GM12878 (cell line): ENCODE measurements around the gene COL11A2. TPM values are rescaled to one million over a fixed set of nuclear protein-coding genes. Genes with fewer than 3 reads are reported as not detected.

ENCODE experiments used
- ATAC-seq: fragments of 200-7000 bp; cut with Tn5 transposase; 3 replicates; pipeline ENCODE4 v1.9.1; 2020; ENCODE audit warnings: mild to moderate bottlenecking, moderate library complexity
- BruUV-seq: library from RNA; stranded (reverse); fragments of 400-500 nt; replicated peaks from 2 replicates; lab custom pipeline; 2021; lab: Mats Ljungman, UMichigan
- CTCF ChIA-PET: fragments of 300-600 bp; sonication (Branson Sonifier 250); formaldehyde crosslinking; extraction: SDS; loops from one replicate; lab custom pipeline; 2021; ENCODE audit warnings: inconsistent platforms; lab: Yijun Ruan, JAX
- POLR2A ChIA-PET: fragments of 350-600 bp; formaldehyde crosslinking; extraction: SDS; loops from one replicate; lab custom pipeline; 2021; ENCODE audit warnings: inconsistent platforms; lab: Charles Lee
- RAD21 ChIA-PET: fragments of 300-600 bp; sonication (Branson Sonifier 250); formaldehyde crosslinking; loops from one replicate; lab custom pipeline; 2023; ENCODE audit warnings: antibody characterized with exemption; ENCODE audit not compliant: unreplicated experiment; lab: Charles Lee
- SMC1A ChIA-PET: fragments of 300-600 bp; sonication (Branson Sonifier 250); formaldehyde crosslinking; loops from one replicate; lab custom pipeline; 2023; ENCODE audit not compliant: unreplicated experiment, uncharacterized antibody; lab: Charles Lee
- DNase-seq: peaks from one replicate; pipeline ENCODE4 v3.0.0-alpha.2; 2011; ENCODE audit warnings: low read depth, low spot score
- FAIRE-seq: peaks from 3 replicates; lab custom pipeline; 2011; peaks lifted over from hg19 to GRCh38; lab: Jason Lieb, UNC
- H2AFZ ChIP-seq: 2 replicates; pipeline ENCODE4 v1.6.0; 2011; ENCODE audit warnings: low read depth, low read length, control low read depth; ENCODE audit not compliant: control insufficient read depth
- H3K27ac ChIP-seq: 2 replicates; pipeline ENCODE4 v1.5.1; 2011; ENCODE audit warnings: control low read depth; ENCODE audit not compliant: control insufficient read depth, insufficient read depth
- H3K27me3 ChIP-seq, 2 experiments: replicated peaks in 1 of 2; 2 replicates each; pipeline versions ENCODE4 v1.6.0 to v1.6.1; 2011; ENCODE audit warnings: low read length in 1 of 2; ENCODE audit not compliant: control insufficient read depth in 2 of 2, insufficient read depth in 2 of 2
- H3K36me3 ChIP-seq, 2 experiments: 2 replicates each; pipeline ENCODE4 v1.5.1; 2011; ENCODE audit warnings: low read length in 1 of 2; ENCODE audit not compliant: control insufficient read depth in 2 of 2, insufficient read depth in 2 of 2
- H3K4me1 ChIP-seq: 2 replicates; pipeline ENCODE4 v1.6.1; 2011; ENCODE audit warnings: mild to moderate bottlenecking, low read length, moderate library complexity, mixed read lengths; ENCODE audit not compliant: control insufficient read depth, insufficient read depth
- H3K4me2 ChIP-seq: 2 replicates; pipeline ENCODE4 v1.6.0; 2011; ENCODE audit warnings: control low read depth; ENCODE audit not compliant: control insufficient read depth, insufficient read depth
- H3K4me3 ChIP-seq: fragments of 200-600 bp; sonication (generic); 2 replicates; pipeline ENCODE4 v1.5.1; 2016
- H3K79me2 ChIP-seq: 2 replicates; pipeline ENCODE4 v1.6.0; 2011; ENCODE audit warnings: low read length; ENCODE audit not compliant: control insufficient read depth, insufficient read depth
- H3K9ac ChIP-seq: 2 replicates; pipeline ENCODE4 v1.8.0; 2011; ENCODE audit warnings: low read length, control low read depth, mixed read lengths; ENCODE audit not compliant: control insufficient read depth, insufficient read depth
- H3K9me3 ChIP-seq: replicated peaks from 3 replicates; pipeline ENCODE4 v1.5.1; 2011; ENCODE audit warnings: mild to moderate bottlenecking, low read length; ENCODE audit not compliant: control insufficient read depth, insufficient read depth
- H4K20me1 ChIP-seq: 2 replicates; pipeline ENCODE4 v1.6.0; 2011; ENCODE audit not compliant: control insufficient read depth, insufficient read depth
- CBX5 ChIP-seq: sonication (generic); IDR thresholded peaks from 2 replicates; pipeline ENCODE4 v1.6.1; 2016; ENCODE audit warnings: low read depth, moderate library complexity, mild to moderate bottlenecking, inconsistent platforms
- CHD2 ChIP-seq: IDR thresholded peaks from 2 replicates; pipeline ENCODE4 v1.6.1; 2011; ENCODE audit warnings: low read depth, low read length, improper control_type of control experiment, borderline replicate concordance
- IKZF2 ChIP-seq, 2 experiments: fragments of 450-650 bp; IDR thresholded peaks; 2 replicates each; pipeline ENCODE4 v1.6.1; 2017; ENCODE audit warnings: mild to moderate bottlenecking in 2 of 2, moderate library complexity in 2 of 2
- MEF2A ChIP-seq: IDR thresholded peaks from 2 replicates; pipeline ENCODE4 v1.6.1; 2011; ENCODE audit warnings: low read depth, mild to moderate bottlenecking, low read length, moderate library complexity; ENCODE audit not compliant: insufficient read depth
- PBX3 ChIP-seq: IDR thresholded peaks from 2 replicates; pipeline ENCODE4 v1.6.1; 2011; ENCODE audit warnings: mild to moderate bottlenecking, low read depth, low read length, moderate library complexity; ENCODE audit not compliant: insufficient replicate concordance
- POU2F2 ChIP-seq: IDR thresholded peaks from 3 replicates; pipeline ENCODE4 v1.6.1; 2011; ENCODE audit warnings: low read depth, mild to moderate bottlenecking, low read length, borderline replicate concordance
- RELA ChIP-seq: fragments of 450-650 bp; IDR thresholded peaks from 2 replicates; pipeline ENCODE4 v1.8.0; 2014; ENCODE audit warnings: borderline replicate concordance; ENCODE audit not compliant: partially characterized antibody
- SMAD1 ChIP-seq: fragments of 450-650 bp; IDR thresholded peaks from 2 replicates; pipeline ENCODE4 v1.6.1; 2018; ENCODE audit warnings: mild to moderate bottlenecking, low read depth; ENCODE audit not compliant: partially characterized antibody
- SREBF1 ChIP-seq: IDR thresholded peaks from 2 replicates; pipeline ENCODE4 v1.6.1; 2012; ENCODE audit warnings: mild to moderate bottlenecking, low read length
- ZBTB40 ChIP-seq: fragments of 450-650 bp; IDR thresholded peaks from 2 replicates; pipeline ENCODE4 v1.6.1; 2016; ENCODE audit warnings: mild to moderate bottlenecking, moderate library complexity, borderline replicate concordance
- WGBS: methylation state at CpG from one replicate; pipeline ENCODE4 v1.1.6; 2016; ENCODE audit warnings: low lambda C conversion rate; ENCODE audit not compliant: insufficient replicate concordance, insufficient coverage; ENCODE audit errors: missing lambda C conversion rate; 5-methylcytosine and 5-hydroxymethylcytosine counted together
- in situ Hi-C: fragments of 300-500 bp; cut with MboI; formaldehyde crosslinking; loops from 9 replicates; pipeline ENCODE4 v1.14.3; 2018; ENCODE audit warnings: mixed read lengths
- intact Hi-C: fragments of 100-400 bp; cut with micrococcal nuclease; formaldehyde crosslinking; loops from one replicate; pipeline ENCODE4 v1.14.2; 2022; ENCODE audit not compliant: unreplicated experiment
- polyA plus RNA-seq, 11 experiments: library from polyadenylated mRNA; depleted of rRNA in 4 of 11; unstranded in 6 of 11; stranded (reverse) in 5 of 11; fragments of >200 nt; fragmentation: Nextera tagmentation in 4 of 11; fragmentation: Illumina TruSeq in 1 of 11; extraction: Ambion mirVana in 4 of 11; extraction: Trizol in 1 of 11; gene quantifications; 1 replicate in 1 of 11; 2 replicates in 10 of 11; pipeline versions ENCODE4 v1.2.1 to v1.2.3, GENCODE V29; 2011 to 2016; ENCODE audit warnings: inconsistent platforms in 2 of 11, missing spikeins in 2 of 11, low read depth in 1 of 11
- total RNA-seq, 4 experiments: library from RNA; depleted of rRNA in 3 of 4; stranded (reverse); fragments of >200 nt in 3 of 4; fragmentation: Illumina TruSeq in 1 of 4; extraction: Trizol in 1 of 4; gene quantifications; 2 replicates each; pipeline versions ENCODE4 v1.2.1 to v1.2.3, GENCODE V29; 2013 to 2021
- TF ChIP-seq, protein P1 (sequence below): fragments of 450-650 bp; IDR thresholded peaks from 2 replicates; pipeline ENCODE4 v1.6.1; 2016; ENCODE audit warnings: mild to moderate bottlenecking
- TF ChIP-seq, protein P2 (sequence below): IDR thresholded peaks from 2 replicates; pipeline ENCODE4 v1.6.1; 2011; ENCODE audit warnings: borderline replicate concordance, low read depth, mild to moderate bottlenecking, moderate library complexity, low read length; ENCODE audit not compliant: insufficient read depth, poor library complexity, severe bottlenecking
- TF ChIP-seq, protein P3 (sequence below): fragments of 450-650 bp; conservative IDR thresholded peaks from 2 replicates; pipeline ENCODE4 v1.6.1; 2017; ENCODE audit warnings: mild to moderate bottlenecking, moderate library complexity

Gene COL11A2
- total and polyA plus RNA-seq, 10 of the 15 experiments (the other 5 are each of a cell fraction or from before 2014, with no cell fraction given), result 0.03 to 0.83 (median 0.22) TPM; not detected in 1

GRCh38 chr6:33124947-33125346 is 67.3 kb downstream of the COL11A2 start:
- Histone ChIP-seq H3K4me2 (no peak overlapping the region), H3K27ac (no peak overlapping the region), H2AFZ (no peak overlapping the region), H3K9ac (no peak overlapping the region), H3K27me3 (no peaks in the 10 kb centered on the region), H3K79me2 (no peaks in the 10 kb centered on the region), H3K36me3 (no peaks in the 10 kb centered on the region), H3K4me1 (peaks cover 14% of the 10 kb centered on the region), H3K9me3 (peaks cover 13% of the 10 kb centered on the region), H3K4me3 (no peak overlapping the region), H4K20me1 (no peaks in the 10 kb centered on the region)
- ATAC-seq (no peak), DNase-seq (no peak), FAIRE-seq (no peak)
- SMC1A ChIA-PET, result interaction anchor here (0.8 to 8.0 kb wide), 16 partner anchors 9 to 125 kb away, joined by 3 to 55 read pairs (median 5); no protein-coding TSS in a partner anchor
- no TSS peak for BruUV-seq
- POLR2A ChIA-PET, result interaction anchor here (2.2 kb wide), 1 partner anchor 29 kb away, joined by 10 read pairs; no protein-coding TSS in a partner anchor
- in situ Hi-C loops (no loop called here), intact Hi-C loops (no loop called here)
- RAD21 ChIA-PET, result interaction anchor here (1.0 to 4.2 kb wide), 9 partner anchors 11 to 124 kb away, joined by 3 to 20 read pairs (median 7); no protein-coding TSS in a partner anchor
- WGBS, result 47% methylated on average over 4 of the region's 4 CpGs
- CTCF ChIA-PET, result interaction anchor here (0.7 to 14.5 kb wide), 21 partner anchors 7 to 545 kb away, joined by 3 to 266 read pairs (median 16); no protein-coding TSS in a partner anchor
- TF ChIP-seq, protein P1, sequence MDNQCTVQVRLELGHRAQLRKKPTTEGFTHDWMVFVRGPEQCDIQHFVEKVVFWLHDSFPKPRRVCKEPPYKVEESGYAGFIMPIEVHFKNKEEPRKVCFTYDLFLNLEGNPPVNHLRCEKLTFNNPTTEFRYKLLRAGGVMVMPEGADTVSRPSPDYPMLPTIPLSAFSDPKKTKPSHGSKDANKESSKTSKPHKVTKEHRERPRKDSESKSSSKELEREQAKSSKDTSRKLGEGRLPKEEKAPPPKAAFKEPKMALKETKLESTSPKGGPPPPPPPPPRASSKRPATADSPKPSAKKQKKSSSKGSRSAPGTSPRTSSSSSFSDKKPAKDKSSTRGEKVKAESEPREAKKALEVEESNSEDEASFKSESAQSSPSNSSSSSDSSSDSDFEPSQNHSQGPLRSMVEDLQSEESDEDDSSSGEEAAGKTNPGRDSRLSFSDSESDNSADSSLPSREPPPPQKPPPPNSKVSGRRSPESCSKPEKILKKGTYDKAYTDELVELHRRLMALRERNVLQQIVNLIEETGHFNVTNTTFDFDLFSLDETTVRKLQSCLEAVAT, result no peak
- TF ChIP-seq SMAD1, result no peak
- no peak for TF ChIP-seq RELA
- no peak for TF ChIP-seq IKZF2 (IDR thresholded peaks at IDR 0.05)
- TF ChIP-seq SREBF1, result no peak
- TF ChIP-seq CBX5, result no peak
- no peak for TF ChIP-seq CHD2
- TF ChIP-seq ZBTB40, result no peak
- TF ChIP-seq, protein P2, sequence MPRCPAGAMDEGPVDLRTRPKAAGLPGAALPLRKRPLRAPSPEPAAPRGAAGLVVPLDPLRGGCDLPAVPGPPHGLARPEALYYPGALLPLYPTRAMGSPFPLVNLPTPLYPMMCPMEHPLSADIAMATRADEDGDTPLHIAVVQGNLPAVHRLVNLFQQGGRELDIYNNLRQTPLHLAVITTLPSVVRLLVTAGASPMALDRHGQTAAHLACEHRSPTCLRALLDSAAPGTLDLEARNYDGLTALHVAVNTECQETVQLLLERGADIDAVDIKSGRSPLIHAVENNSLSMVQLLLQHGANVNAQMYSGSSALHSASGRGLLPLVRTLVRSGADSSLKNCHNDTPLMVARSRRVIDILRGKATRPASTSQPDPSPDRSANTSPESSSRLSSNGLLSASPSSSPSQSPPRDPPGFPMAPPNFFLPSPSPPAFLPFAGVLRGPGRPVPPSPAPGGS, result no peak
- TF ChIP-seq PBX3, result no peak
- TF ChIP-seq, protein P3, sequence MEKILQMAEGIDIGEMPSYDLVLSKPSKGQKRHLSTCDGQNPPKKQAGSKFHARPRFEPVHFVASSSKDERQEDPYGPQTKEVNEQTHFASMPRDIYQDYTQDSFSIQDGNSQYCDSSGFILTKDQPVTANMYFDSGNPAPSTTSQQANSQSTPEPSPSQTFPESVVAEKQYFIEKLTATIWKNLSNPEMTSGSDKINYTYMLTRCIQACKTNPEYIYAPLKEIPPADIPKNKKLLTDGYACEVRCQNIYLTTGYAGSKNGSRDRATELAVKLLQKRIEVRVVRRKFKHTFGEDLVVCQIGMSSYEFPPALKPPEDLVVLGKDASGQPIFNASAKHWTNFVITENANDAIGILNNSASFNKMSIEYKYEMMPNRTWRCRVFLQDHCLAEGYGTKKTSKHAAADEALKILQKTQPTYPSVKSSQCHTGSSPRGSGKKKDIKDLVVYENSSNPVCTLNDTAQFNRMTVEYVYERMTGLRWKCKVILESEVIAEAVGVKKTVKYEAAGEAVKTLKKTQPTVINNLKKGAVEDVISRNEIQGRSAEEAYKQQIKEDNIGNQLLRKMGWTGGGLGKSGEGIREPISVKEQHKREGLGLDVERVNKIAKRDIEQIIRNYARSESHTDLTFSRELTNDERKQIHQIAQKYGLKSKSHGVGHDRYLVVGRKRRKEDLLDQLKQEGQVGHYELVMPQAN, result no peak
- TF ChIP-seq MEF2A, result no peak
- no peak for TF ChIP-seq POU2F2
